Neutrophil (primary cell): ENCODE data around the gene TOMM40L.
"Not testable (repeated sequence)": the region's sequence is repeated elsewhere in the genome, so short reads cannot be mapped to it uniquely, and the experiment has no call there.

Experiments used
- H3K27ac ChIP-seq: fragments of 200-600 bp; sonication (generic); 2 replicates; pipeline ENCODE4 v1.5.1; 2016; ENCODE audit warnings: mild to moderate bottlenecking, moderate library complexity
- H3K27me3 ChIP-seq: fragments of 200-600 bp; sonication (generic); 2 replicates; pipeline ENCODE4 v1.6.0; 2016; ENCODE audit warnings: mild to moderate bottlenecking
- H3K36me3 ChIP-seq: fragments of 200-600 bp; sonication (generic); 2 replicates; pipeline ENCODE4 v1.5.1; 2017
- H3K4me1 ChIP-seq, 2 experiments: fragments of 200-600 bp in 1 of 2; sonication (generic) in 1 of 2; 1 replicate in 1 of 2; 2 replicates in 1 of 2; pipeline versions ENCODE4 v1.5.1 to v1.6.1; 2013 to 2016; ENCODE audit warnings: low read depth in 1 of 2, low read length in 1 of 2, mild to moderate bottlenecking in 1 of 2, moderate library complexity in 1 of 2; ENCODE audit not compliant: control insufficient read depth in 1 of 2, insufficient read depth in 1 of 2
- H3K4me3 ChIP-seq, 2 experiments: fragments of 200-600 bp in 1 of 2; sonication (generic) in 1 of 2; 1 replicate in 1 of 2; 2 replicates in 1 of 2; pipeline ENCODE4 v1.5.1; 2013 to 2016; ENCODE audit warnings: low read depth in 1 of 2, low read length in 1 of 2, mild to moderate bottlenecking in 1 of 2, moderate library complexity in 1 of 2
- H3K9me3 ChIP-seq: fragments of 200-600 bp; sonication (generic); 2 replicates; pipeline ENCODE4 v1.5.1; 2016
- CTCF ChIP-seq: fragments of 200-600 bp; sonication (generic); IDR thresholded peaks from 2 replicates; pipeline ENCODE4 v1.5.1; 2016; ENCODE audit warnings: antibody characterized with exemption

Gene TOMM40L

GRCh38 chr1:161220002-161220401, 5.9 kb upstream of the TOMM40L start:
- peaks cover 43 to 47% of the 10 kb centered on the region in 2 experiments for H3K4me1 ChIP-seq
- H3K4me3 ChIP-seq, result no peak overlapping the region
- no peaks in the 10 kb centered on the region for H3K27me3 ChIP-seq
- H3K27ac ChIP-seq, result peak overlapping the region; percentile 92
- H3K9me3 ChIP-seq, result no peaks in the 10 kb centered on the region
- H3K36me3 ChIP-seq, result peaks cover 35% of the 10 kb centered on the region
- no peak for TF ChIP-seq CTCF

GRCh38 chr1:161222175-161223019, 3.5 kb upstream of the TOMM40L start:
- no peaks in the 10 kb centered on the region for H3K9me3 ChIP-seq
- H3K4me3 ChIP-seq, result no peak overlapping the region
- H3K27ac ChIP-seq, result peak overlapping the region; percentile 33
- no peaks in the 10 kb centered on the region for H3K27me3 ChIP-seq
- H3K36me3 ChIP-seq, result peaks cover 35% of the 10 kb centered on the region
- no peak for TF ChIP-seq CTCF
- H3K4me1 ChIP-seq, result peaks cover 52 to 56% of the 10 kb centered on the region in 2 experiments

GRCh38 chr1:161223805-161224694, 1.8 kb upstream of the TOMM40L start:
- peaks cover 32% of the 10 kb centered on the region for H3K36me3 ChIP-seq

GRCh38 chr1:161224695-161225087, 1.2 kb upstream of the TOMM40L start:
- H3K27me3 ChIP-seq, H3K9me3 ChIP-seq, H3K4me3 ChIP-seq: not testable (repeated sequence)
- H3K4me1 ChIP-seq, result peaks cover 39 to 42% of the 10 kb centered on the region in 2 experiments
- peak overlapping the region; percentile 85 for H3K27ac ChIP-seq
- peaks cover 32% of the 10 kb centered on the region for H3K36me3 ChIP-seq

More at GRCh38 chr1:161223805-161224694, 1.8 kb upstream of the TOMM40L start:
- Histone ChIP-seq H3K4me1 (peaks cover 46 to 48% of the 10 kb centered on the region in 2 experiments), H3K9me3 (no peaks in the 10 kb centered on the region), H3K27ac (peak overlapping the region; percentile 20), H3K27me3 (no peaks in the 10 kb centered on the region), H3K4me3 (no peak overlapping the region)
- TF ChIP-seq CTCF, result no peak

- H3K9me3 ChIP-seq, result no peaks in the 10 kb centered on the region
- peaks cover 32% of the 10 kb centered on the region for H3K36me3 ChIP-seq
- no peak for TF ChIP-seq CTCF
- peak overlapping the region in 1 of 2 experiments; percentile 55 for H3K4me3 ChIP-seq
- H3K27ac ChIP-seq, result peak overlapping the region; percentile 85
- no peaks in the 10 kb centered on the region for H3K27me3 ChIP-seq
- peaks cover 35 to 42% of the 10 kb centered on the region in 2 experiments for H3K4me1 ChIP-seq
These were observed 704 bp upstream of the TOMM40L start for GRCh38 chr1:161225178-161225533.
